ENCODE data around the gene DMTF1. TPM values are rescaled to one million over a fixed set of nuclear protein-coding genes. Genes with fewer than 3 reads are reported as not detected.
"Not testable (repeated sequence)": the region's sequence is repeated elsewhere in the genome, so short reads cannot be mapped to it uniquely, and the experiment has no call there.

The DMTF1 gene
- total RNA-seq, 1 donor from 2014 or later: 168 TPM

DNA sequence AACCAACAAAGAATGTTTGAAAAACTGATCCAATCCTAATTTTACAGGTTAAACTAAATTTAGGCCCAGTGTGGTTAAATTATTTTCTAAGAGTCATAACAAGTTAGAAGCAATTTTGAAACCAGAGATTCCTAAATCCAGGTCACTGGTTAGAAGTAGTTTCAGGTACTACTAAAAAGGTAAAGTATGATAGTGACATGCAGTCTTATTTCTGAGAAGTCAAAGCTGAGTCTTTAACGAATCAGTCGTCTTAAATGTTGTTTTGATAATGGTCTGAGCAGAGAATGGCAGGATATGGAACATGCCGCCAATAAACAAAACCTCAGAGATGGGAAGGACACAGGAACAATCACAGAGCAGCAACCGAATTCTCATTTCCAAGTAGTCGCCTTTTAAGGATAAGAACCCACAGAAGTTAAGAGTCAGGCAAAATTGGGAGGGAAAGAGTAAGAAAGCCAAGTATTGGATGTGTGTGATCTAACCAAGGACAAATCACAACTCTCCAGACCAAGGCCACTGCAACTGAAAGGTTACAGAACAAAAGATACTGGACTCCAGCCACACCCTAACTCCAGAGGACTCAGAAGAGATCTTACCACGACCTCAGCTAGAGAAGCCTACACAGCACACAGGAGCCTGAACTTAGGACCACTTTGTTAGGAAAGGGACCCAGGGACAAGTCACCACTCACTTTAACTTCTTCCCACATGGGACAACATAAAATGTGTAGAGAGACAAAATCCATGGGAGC, 47.6 kb downstream of the DMTF1 start:
- peaks cover 17% of the 10 kb centered on the region for H3K36me3 Mint-ChIP-seq (ENCODE audit: unreplicated experiment)

DNA sequence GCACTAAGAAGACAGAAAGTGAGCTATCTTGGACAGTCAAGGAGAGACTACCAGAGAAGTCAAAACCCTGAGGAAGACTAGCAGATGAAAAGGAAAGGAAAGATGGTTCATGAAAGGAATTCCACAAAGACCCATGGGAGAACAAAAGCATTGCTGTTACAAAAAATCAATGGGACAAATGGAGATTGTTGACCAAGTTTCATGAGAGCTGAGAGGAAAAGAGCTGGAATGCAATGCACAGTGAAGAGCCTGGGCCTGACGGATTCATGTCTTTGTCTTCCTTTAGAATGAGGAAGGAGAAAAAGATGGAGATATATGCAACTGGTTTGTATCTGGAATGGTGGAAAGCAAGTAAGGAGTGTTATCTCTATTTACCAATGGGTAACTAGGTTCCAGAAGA, 50.0 kb downstream of the DMTF1 start:
- peaks cover 2% of the 10 kb centered on the region for H3K4me1 Mint-ChIP-seq (ENCODE audit: low read depth, unreplicated experiment)
- no peak for DNase-seq
- no peak overlapping the region for H3K27ac Mint-ChIP-seq (ENCODE audit: unreplicated experiment)
- no peak overlapping the region for H3K4me3 Mint-ChIP-seq (ENCODE audit: unreplicated experiment)
- H3K27me3 Mint-ChIP-seq (ENCODE audit: unreplicated experiment): peaks cover 5% of the 10 kb centered on the region
- peaks cover 23% of the 10 kb centered on the region for H3K9me3 Mint-ChIP-seq (ENCODE audit: unreplicated experiment)
- peaks cover 31% of the 10 kb centered on the region for H3K36me3 Mint-ChIP-seq (ENCODE audit: unreplicated experiment)
- TF ChIP-seq, protein P1, sequence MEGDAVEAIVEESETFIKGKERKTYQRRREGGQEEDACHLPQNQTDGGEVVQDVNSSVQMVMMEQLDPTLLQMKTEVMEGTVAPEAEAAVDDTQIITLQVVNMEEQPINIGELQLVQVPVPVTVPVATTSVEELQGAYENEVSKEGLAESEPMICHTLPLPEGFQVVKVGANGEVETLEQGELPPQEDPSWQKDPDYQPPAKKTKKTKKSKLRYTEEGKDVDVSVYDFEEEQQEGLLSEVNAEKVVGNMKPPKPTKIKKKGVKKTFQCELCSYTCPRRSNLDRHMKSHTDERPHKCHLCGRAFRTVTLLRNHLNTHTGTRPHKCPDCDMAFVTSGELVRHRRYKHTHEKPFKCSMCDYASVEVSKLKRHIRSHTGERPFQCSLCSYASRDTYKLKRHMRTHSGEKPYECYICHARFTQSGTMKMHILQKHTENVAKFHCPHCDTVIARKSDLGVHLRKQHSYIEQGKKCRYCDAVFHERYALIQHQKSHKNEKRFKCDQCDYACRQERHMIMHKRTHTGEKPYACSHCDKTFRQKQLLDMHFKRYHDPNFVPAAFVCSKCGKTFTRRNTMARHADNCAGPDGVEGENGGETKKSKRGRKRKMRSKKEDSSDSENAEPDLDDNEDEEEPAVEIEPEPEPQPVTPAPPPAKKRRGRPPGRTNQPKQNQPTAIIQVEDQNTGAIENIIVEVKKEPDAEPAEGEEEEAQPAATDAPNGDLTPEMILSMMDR (IDR thresholded peaks at IDR 0.05; ENCODE audit: partially characterized antibody, unreplicated experiment): no peak

More for the DNA sequence above, 47.6 kb downstream of the DMTF1 start:
- TF ChIP-seq, protein P1 (IDR thresholded peaks at IDR 0.05; ENCODE audit: partially characterized antibody, unreplicated experiment): no peak
- H3K27ac Mint-ChIP-seq (ENCODE audit: unreplicated experiment): no peak overlapping the region
- H3K27me3 Mint-ChIP-seq (ENCODE audit: unreplicated experiment): peaks cover 2% of the 10 kb centered on the region
- peaks cover 12% of the 10 kb centered on the region for H3K9me3 Mint-ChIP-seq (ENCODE audit: unreplicated experiment)
- DNase-seq: no peak
- H3K4me1 Mint-ChIP-seq (ENCODE audit: low read depth, unreplicated experiment): peaks cover 2% of the 10 kb centered on the region
- no peak overlapping the region for H3K4me3 Mint-ChIP-seq (ENCODE audit: unreplicated experiment)

DNA sequence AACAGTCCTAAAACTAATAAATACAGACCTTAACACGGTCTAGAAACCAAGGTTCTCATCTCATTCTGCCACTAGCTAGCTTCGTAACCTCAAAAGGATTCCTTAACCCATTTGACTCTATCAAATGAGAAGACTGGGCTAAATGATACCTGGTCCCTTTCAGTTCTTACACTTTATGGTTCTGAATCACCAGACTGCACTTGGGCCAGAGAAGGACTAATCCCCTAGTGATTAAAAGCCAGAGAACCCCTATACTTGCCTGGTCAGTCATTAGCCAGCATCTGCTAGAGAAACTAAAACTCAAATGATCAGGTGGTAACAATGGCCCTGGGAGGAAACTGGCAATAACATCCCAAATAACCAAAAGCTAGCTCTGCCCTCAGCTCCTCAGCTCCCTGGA, 50.5 kb downstream of the DMTF1 start:
- H3K4me1 Mint-ChIP-seq (ENCODE audit: low read depth, unreplicated experiment): peaks cover 2% of the 10 kb centered on the region
- DNase-seq: no peak
- peaks cover 31% of the 10 kb centered on the region for H3K36me3 Mint-ChIP-seq (ENCODE audit: unreplicated experiment)
- H3K27me3 Mint-ChIP-seq (ENCODE audit: unreplicated experiment): peaks cover 5% of the 10 kb centered on the region
- H3K9me3 Mint-ChIP-seq (ENCODE audit: unreplicated experiment): peaks cover 24% of the 10 kb centered on the region
- H3K4me3 Mint-ChIP-seq (ENCODE audit: unreplicated experiment): no peak overlapping the region
- TF ChIP-seq, protein P1 (IDR thresholded peaks at IDR 0.05; ENCODE audit: partially characterized antibody, unreplicated experiment): no peak
- no peak overlapping the region for H3K27ac Mint-ChIP-seq (ENCODE audit: unreplicated experiment)

DNA sequence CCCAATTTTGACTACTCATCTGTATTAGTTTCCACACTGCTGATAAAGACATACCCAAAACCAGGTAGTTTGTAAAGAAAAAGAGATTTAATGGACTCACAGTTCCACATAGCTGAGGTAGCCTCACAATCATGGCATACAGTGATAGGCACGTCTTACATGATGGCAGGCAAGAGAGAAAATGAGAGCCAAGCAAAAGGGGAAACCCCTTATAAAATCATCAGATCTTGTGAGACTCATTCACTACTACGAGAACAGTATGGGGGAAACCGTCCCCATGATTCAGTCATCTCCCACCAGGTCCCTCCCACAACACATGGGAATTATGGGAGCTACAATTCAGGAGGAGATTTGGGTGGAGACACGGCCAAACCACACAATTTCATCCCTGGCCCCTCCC, 51.7 kb downstream of the DMTF1 start:
- peaks cover 29% of the 10 kb centered on the region for H3K9me3 Mint-ChIP-seq (ENCODE audit: unreplicated experiment)
- H3K4me1 Mint-ChIP-seq (ENCODE audit: low read depth, unreplicated experiment); H3K4me3 Mint-ChIP-seq (ENCODE audit: unreplicated experiment); H3K27ac Mint-ChIP-seq (ENCODE audit: unreplicated experiment); DNase-seq; H3K27me3 Mint-ChIP-seq (ENCODE audit: unreplicated experiment): not testable (repeated sequence)
- peaks cover 31% of the 10 kb centered on the region for H3K36me3 Mint-ChIP-seq (ENCODE audit: unreplicated experiment)

DNA sequence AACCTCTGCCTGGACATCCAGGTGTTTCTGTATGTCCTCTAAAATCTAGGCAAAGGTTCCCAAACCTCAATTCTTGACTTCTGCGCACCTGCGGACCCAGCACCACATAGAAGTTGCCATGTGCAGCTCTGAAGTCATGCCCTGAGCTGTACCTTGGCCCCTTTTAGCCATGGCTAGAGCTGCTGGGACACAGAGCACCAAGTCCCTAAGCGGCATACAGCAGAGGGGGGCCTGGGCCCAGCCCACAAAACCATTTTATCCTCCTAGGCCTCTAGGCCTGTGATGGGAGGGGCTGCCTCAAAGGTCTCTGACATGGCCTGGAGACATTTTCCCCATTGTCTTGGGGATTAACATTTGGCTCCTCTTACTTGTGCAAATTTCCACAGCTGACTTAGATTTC, 52.7 kb downstream of the DMTF1 start:
- Mint-ChIP-seq H3K9me3 (ENCODE audit: unreplicated experiment) (peaks cover 31% of the 10 kb centered on the region), H3K27ac (ENCODE audit: unreplicated experiment) (no peak overlapping the region), H3K4me1 (ENCODE audit: low read depth, unreplicated experiment) (peaks cover 2% of the 10 kb centered on the region), H3K4me3 (ENCODE audit: unreplicated experiment) (no peak overlapping the region), H3K36me3 (ENCODE audit: unreplicated experiment) (peaks cover 33% of the 10 kb centered on the region), H3K27me3 (ENCODE audit: unreplicated experiment) (peaks cover 5% of the 10 kb centered on the region)
- TF ChIP-seq, protein P1 (IDR thresholded peaks at IDR 0.05; ENCODE audit: partially characterized antibody, unreplicated experiment): no peak
- DNase-seq: no peak

DNA sequence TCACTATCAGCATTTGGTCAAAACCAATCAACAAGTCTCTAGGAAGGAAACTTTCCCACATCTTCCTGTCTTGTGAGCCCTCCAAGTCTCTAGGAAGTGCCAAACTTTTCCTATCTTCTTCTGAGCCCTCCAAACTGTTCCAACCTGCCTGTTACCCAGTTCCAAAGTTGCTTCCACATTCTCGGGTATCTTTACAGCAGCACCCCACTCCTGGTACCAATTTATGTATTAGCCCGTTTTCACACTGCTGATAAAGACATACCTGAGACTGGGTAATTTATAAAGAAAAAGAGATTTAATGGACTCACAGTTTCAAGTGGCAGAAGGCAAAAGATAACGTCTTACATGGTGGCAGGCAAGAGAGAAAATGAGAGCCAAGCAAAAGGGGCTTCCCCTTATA, 53.4 kb downstream of the DMTF1 start:
- Mint-ChIP-seq H3K36me3 (ENCODE audit: unreplicated experiment) (peaks cover 33% of the 10 kb centered on the region), H3K9me3 (ENCODE audit: unreplicated experiment) (peaks cover 31% of the 10 kb centered on the region)
- not testable (repeated sequence) for H3K4me3 Mint-ChIP-seq (ENCODE audit: unreplicated experiment); H3K27ac Mint-ChIP-seq (ENCODE audit: unreplicated experiment); H3K27me3 Mint-ChIP-seq (ENCODE audit: unreplicated experiment); H3K4me1 Mint-ChIP-seq (ENCODE audit: low read depth, unreplicated experiment); DNase-seq

All from glutamatergic neuron (in vitro differentiated cells).